Ovary (tissue), 3 donors: ENCODE data around the gene NCR3LG1.

Experiments
- CTCF ChIP-seq, 3 donors: fragments of 450-650 bp in 2 of 3; fragments of 200-600 bp in 1 of 3; IDR thresholded peaks; one replicate each; pipeline versions ENCODE4 v1.5.1 to v1.8.0; 2016 to 2022; ENCODE audit warnings: antibody characterized with exemption in 3 of 3, mild to moderate bottlenecking in 1 of 3
- EP300 ChIP-seq: sonication (generic); formaldehyde crosslinking; IDR thresholded peaks from one replicate; pipeline ENCODE4 v1.6.1; 2017; ENCODE audit warnings: antibody characterized with exemption
- POLR2A ChIP-seq: fragments of 450-650 bp; IDR thresholded peaks from one replicate; pipeline ENCODE4 v1.6.1; 2017; ENCODE audit warnings: antibody characterized with exemption, mild to moderate bottlenecking, moderate library complexity
- donor health status: DM: no; HTN: no; CAD: no.

DNA sequence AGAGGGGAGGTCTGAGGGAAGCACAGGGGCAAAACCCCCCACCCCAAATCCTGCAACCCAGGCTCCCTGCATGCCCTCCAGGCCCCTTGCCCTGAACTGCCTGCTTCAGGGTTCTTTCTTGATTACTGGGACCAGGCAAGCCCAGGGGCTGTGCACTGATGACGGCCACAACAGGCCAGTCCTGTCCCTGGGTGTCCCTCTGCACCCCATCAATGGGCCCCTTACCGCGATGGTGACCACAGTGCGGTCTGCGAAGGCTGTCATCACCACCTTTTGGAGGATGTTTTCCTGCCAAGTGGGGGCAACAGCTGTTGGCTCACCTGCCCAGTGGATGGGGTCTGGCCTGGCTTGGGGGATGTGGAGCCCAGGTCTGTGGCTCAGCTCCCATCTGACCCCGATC lies 41.9 kb downstream of the NCR3LG1 start:
- TF ChIP-seq CTCF (IDR thresholded peaks at IDR 0.05) = no peak
- no peak for TF ChIP-seq POLR2A
- TF ChIP-seq EP300 = no peak
